Measurements from ENCODE around the gene C1orf21.

C1orf21 gene

DNA sequence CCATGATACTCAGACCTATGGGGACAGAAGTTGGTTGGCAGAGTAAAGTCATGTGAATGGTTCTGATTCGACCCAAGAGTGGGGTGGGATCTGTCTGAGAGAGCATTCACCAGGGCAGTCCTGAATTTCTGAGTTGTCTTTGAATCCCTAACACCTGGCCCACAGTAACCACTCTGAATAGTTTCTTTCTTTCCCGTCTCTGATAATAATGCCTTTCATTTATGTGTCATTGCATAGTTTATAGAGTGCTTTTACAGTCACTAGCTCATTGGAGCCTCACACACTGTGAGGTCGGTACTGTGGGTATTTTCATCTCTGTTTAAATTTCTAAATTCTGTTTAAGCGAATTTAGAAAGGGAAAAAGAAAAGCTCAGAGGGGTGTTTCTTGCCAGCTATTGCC lies 147.1 kb downstream of the C1orf21 start:
- ChIA-PET POLR2A (no interaction called here), CTCF (no interaction called here)
- TF ChIP-seq L3MBTL2 (conservative IDR thresholded peaks at IDR 0.05) (no peak), ZNF384 (IDR thresholded peaks at IDR 0.05) (no peak), SUZ12 (IDR thresholded peaks at IDR 0.05) (no peak), ELF4 (IDR thresholded peaks at IDR 0.05) (no peak), NFRKB (IDR thresholded peaks at IDR 0.05) (no peak), HDGF (IDR thresholded peaks at IDR 0.05; ENCODE audit: borderline replicate concordance) (no peak), LEF1 (IDR thresholded peaks at IDR 0.05; ENCODE audit: borderline replicate concordance) (no peak), TARDBP (IDR thresholded peaks at IDR 0.05) (no peak)
- TF ChIP-seq, protein P1, sequence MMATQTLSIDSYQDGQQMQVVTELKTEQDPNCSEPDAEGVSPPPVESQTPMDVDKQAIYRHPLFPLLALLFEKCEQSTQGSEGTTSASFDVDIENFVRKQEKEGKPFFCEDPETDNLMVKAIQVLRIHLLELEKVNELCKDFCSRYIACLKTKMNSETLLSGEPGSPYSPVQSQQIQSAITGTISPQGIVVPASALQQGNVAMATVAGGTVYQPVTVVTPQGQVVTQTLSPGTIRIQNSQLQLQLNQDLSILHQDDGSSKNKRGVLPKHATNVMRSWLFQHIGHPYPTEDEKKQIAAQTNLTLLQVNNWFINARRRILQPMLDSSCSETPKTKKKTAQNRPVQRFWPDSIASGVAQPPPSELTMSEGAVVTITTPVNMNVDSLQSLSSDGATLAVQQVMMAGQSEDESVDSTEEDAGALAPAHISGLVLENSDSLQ (IDR thresholded peaks at IDR 0.05) = no peak
- DNase-seq (ENCODE audit: extremely low spot score) = no peak

DNA sequence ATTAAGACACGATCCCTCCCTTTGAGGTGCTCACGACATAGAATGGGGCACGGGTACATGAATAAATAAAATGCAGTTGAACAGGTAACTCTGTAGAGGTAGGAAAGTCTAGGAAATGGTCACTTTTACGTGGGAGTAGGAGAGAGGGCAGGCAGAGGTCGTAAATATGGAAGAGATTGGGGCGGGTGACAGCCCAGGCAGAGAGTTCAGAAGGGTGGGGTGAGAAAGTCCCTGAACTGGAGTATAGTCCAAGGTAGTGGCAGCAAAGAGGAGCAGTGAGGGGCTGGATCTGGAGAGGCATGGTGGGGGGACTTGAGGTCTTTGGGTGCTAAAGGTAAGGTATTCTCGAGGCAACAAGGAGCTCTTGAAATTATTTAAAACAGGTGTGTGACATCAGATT lies 147.9 kb downstream of the C1orf21 start:
- ChIA-PET CTCF (no interaction called here), POLR2A (no interaction called here)
- no peak for DNase-seq (ENCODE audit: extremely low spot score)
- TF ChIP-seq, protein P1 (IDR thresholded peaks at IDR 0.05) = peak; percentile 53
- TF ChIP-seq SP1 (IDR thresholded peaks at IDR 0.05) (no peak), TARDBP (IDR thresholded peaks at IDR 0.05) (no peak), NFRKB (IDR thresholded peaks at IDR 0.05) (no peak), L3MBTL2 (conservative IDR thresholded peaks at IDR 0.05) (no peak), FOXM1 (IDR thresholded peaks at IDR 0.05; ENCODE audit: borderline replicate concordance) (no peak), ARNT (IDR thresholded peaks at IDR 0.05) (no peak), CTBP1 (IDR thresholded peaks at IDR 0.05; ENCODE audit: borderline replicate concordance) (no peak), BHLHE40 (IDR thresholded peaks at IDR 0.05; ENCODE audit: borderline replicate concordance) (no peak)

- no peak for DNase-seq (ENCODE audit: extremely low spot score)
- TF ChIP-seq ARNT (IDR thresholded peaks at IDR 0.05) (no peak), BHLHE40 (IDR thresholded peaks at IDR 0.05; ENCODE audit: borderline replicate concordance) (no peak), LEF1 (IDR thresholded peaks at IDR 0.05; ENCODE audit: borderline replicate concordance) (no peak), CTBP1 (IDR thresholded peaks at IDR 0.05; ENCODE audit: borderline replicate concordance) (no peak), FOXM1 (IDR thresholded peaks at IDR 0.05; ENCODE audit: borderline replicate concordance) (no peak), SP1 (IDR thresholded peaks at IDR 0.05) (no peak), TARDBP (IDR thresholded peaks at IDR 0.05) (no peak), ZNF384 (IDR thresholded peaks at IDR 0.05) (no peak), SUZ12 (IDR thresholded peaks at IDR 0.05) (no peak), NFRKB (IDR thresholded peaks at IDR 0.05) (no peak), HDGF (IDR thresholded peaks at IDR 0.05; ENCODE audit: borderline replicate concordance) (no peak), L3MBTL2 (conservative IDR thresholded peaks at IDR 0.05) (no peak), FOXA1 (IDR thresholded peaks at IDR 0.05) (no peak), FOXK2 (IDR thresholded peaks at IDR 0.05) (no peak)
- POLR2A ChIA-PET = no interaction called here
- CTCF ChIA-PET = no interaction called here
Measured at GRCh38 chr1:184535191-184535970, 148.6 kb downstream of the C1orf21 start.

DNA sequence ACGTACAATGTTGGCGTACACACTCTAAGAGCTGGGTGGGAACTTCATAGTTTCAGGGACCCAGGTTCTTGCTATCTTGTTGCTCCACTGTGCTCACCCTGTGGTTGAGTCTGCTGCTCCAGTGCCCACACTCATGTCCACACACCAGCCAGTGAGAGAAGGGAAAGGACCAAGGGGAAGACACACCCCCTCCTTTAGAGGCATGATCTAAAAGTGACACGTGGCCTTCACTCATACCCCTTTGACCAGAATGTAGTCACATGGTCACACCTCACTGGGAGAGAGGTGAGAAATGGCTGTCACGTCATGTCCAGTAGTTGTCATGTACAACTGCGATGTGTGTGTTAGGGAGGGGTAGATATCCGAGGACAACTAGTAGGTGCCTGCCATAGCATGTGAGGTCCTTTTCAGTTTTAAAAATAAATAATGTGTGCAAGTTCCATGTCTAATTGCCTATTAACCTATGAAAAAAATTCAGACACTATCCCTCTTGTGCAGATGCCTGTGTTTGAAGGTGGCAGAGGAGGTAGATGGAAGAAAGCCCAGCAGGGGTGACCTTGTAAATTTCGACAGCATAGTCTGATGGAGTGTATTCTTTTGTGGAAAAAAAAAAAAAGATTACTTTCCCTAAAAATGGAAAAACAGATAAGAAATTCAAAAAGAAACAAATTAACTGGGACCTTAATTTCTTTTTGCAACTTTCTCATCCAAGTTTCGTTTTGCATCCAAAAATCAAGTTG lies 149.6 kb downstream of the C1orf21 start:
- POLR2A ChIA-PET = no interaction called here
- DNase-seq (ENCODE audit: extremely low spot score) = no peak
- CTCF ChIA-PET = interaction anchor here (0.5 kb wide), 1 partner anchor 44 kb away, joined by 3 read pairs; no protein-coding TSS in a partner anchor
- TF ChIP-seq SUZ12 (IDR thresholded peaks at IDR 0.05) = no peak
- TF ChIP-seq FOXM1 (IDR thresholded peaks at IDR 0.05; ENCODE audit: borderline replicate concordance) = no peak
- no peak for TF ChIP-seq FOXA1 (IDR thresholded peaks at IDR 0.05)
- TF ChIP-seq ZNF384 (IDR thresholded peaks at IDR 0.05) = no peak
- TF ChIP-seq, protein P1 (IDR thresholded peaks at IDR 0.05) = no peak
- no peak for TF ChIP-seq L3MBTL2 (conservative IDR thresholded peaks at IDR 0.05)
- no peak for TF ChIP-seq CTBP1 (IDR thresholded peaks at IDR 0.05; ENCODE audit: borderline replicate concordance)
- TF ChIP-seq FOXK2 (IDR thresholded peaks at IDR 0.05) = no peak
- no peak for TF ChIP-seq BHLHE40 (IDR thresholded peaks at IDR 0.05; ENCODE audit: borderline replicate concordance)
- no peak for TF ChIP-seq ELF4 (IDR thresholded peaks at IDR 0.05)
- TF ChIP-seq TARDBP (IDR thresholded peaks at IDR 0.05) = no peak
- no peak for TF ChIP-seq NFRKB (IDR thresholded peaks at IDR 0.05)
- no peak for TF ChIP-seq ARNT (IDR thresholded peaks at IDR 0.05)
- TF ChIP-seq LEF1 (IDR thresholded peaks at IDR 0.05; ENCODE audit: borderline replicate concordance) = no peak
- TF ChIP-seq HDGF (IDR thresholded peaks at IDR 0.05; ENCODE audit: borderline replicate concordance) = no peak
- no peak for TF ChIP-seq SP1 (IDR thresholded peaks at IDR 0.05)

GRCh38 chr1:184539580-184539979 lies 152.8 kb downstream of the C1orf21 start:
- DNase-seq (ENCODE audit: extremely low spot score) = no peak
- TF ChIP-seq FOXA1 (IDR thresholded peaks at IDR 0.05) = no peak
- TF ChIP-seq L3MBTL2 (conservative IDR thresholded peaks at IDR 0.05) = no peak
- no peak for TF ChIP-seq TARDBP (IDR thresholded peaks at IDR 0.05)
- ChIA-PET POLR2A (no interaction called here), CTCF (no interaction called here)

Data from HEK293T (cell line).